Natural killer cell (primary cell): ENCODE results near the gene MTMR6. TPM values are rescaled to one million over a fixed set of nuclear protein-coding genes. Genes with fewer than 3 reads are reported as not detected.

Experiments
- ATAC-seq, 3 donors: fragments of 150-1000 bp in 2 of 3; fragments of 200-7000 bp in 1 of 3; cut with Tn5 transposase; 1 replicate in 1 of 3; 2 replicates in 2 of 3; pipeline ENCODE4 v1.10.0; 2021; ENCODE audit warnings: mild to moderate bottlenecking in 2 of 3, moderate library complexity in 2 of 3
- DNase-seq, 2 donors: peaks; one replicate each; pipeline versions ENCODE4 v3.0.0 to v3.0.0-alpha.2; 2013 to 2021; ENCODE audit warnings: mixed read lengths in 1 of 2
- H3K27ac ChIP-seq: one replicate; pipeline ENCODE4 v1.5.1; 2013; ENCODE audit warnings: mild to moderate bottlenecking, low read length
- H3K27me3 ChIP-seq: one replicate; pipeline ENCODE4 v1.6.1; 2013; ENCODE audit warnings: low read length; ENCODE audit not compliant: control insufficient read depth, insufficient read depth
- H3K36me3 ChIP-seq: one replicate; pipeline ENCODE4 v1.6.1; 2013; ENCODE audit warnings: low read length; ENCODE audit not compliant: control insufficient read depth, insufficient read depth
- H3K4me1 ChIP-seq: one replicate; pipeline ENCODE4 v1.6.1; 2013; ENCODE audit warnings: low read length; ENCODE audit not compliant: control insufficient read depth, insufficient read depth
- H3K4me3 ChIP-seq: one replicate; pipeline ENCODE4 v1.5.1; 2013; ENCODE audit warnings: low read length
- H3K9me3 ChIP-seq: one replicate; pipeline ENCODE4 v1.6.1; 2013; ENCODE audit warnings: low read length; ENCODE audit not compliant: control insufficient read depth, insufficient read depth
- H3K27ac Mint-ChIP-seq, 2 donors: one replicate each; pipeline ENCODE4 v1.8.0; 2022; ENCODE audit warnings: mild to moderate bottlenecking in 2 of 2, mixed read lengths in 2 of 2, moderate library complexity in 1 of 2
- H3K27me3 Mint-ChIP-seq, 2 donors: one replicate each; pipeline ENCODE4 v1.8.0; 2022; ENCODE audit warnings: low read depth in 2 of 2, mixed read lengths in 2 of 2
- H3K36me3 Mint-ChIP-seq: one replicate; pipeline ENCODE4 v1.8.0; 2022; ENCODE audit warnings: mixed read lengths
- H3K4me1 Mint-ChIP-seq, 2 donors: one replicate each; pipeline ENCODE4 v1.8.0; 2022; ENCODE audit warnings: mixed read lengths in 2 of 2
- H3K4me3 Mint-ChIP-seq: one replicate; pipeline ENCODE4 v1.8.0; 2022; ENCODE audit warnings: mild to moderate bottlenecking, moderate library complexity, mixed read lengths
- H3K9me3 Mint-ChIP-seq, 2 donors: one replicate each; pipeline ENCODE4 v1.8.0; 2022; ENCODE audit warnings: mixed read lengths in 2 of 2
- WGBS: methylation state at CpG from one replicate; pipeline ENCODE4 v1.1.7; 2013; ENCODE audit warnings: missing lambda C conversion rate; ENCODE audit not compliant: insufficient coverage; 5-methylcytosine and 5-hydroxymethylcytosine counted together
- intact Hi-C: fragments of 100-400 bp; cut with micrococcal nuclease; formaldehyde crosslinking; loops from one replicate; pipeline ENCODE4 v1.14.2; 2022
- total RNA-seq, 4 donors: library from RNA; stranded (reverse); fragments of 120-200 nt in 1 of 4; gene quantifications; one replicate each; pipeline versions ENCODE4 v1.2.3 to v1.2.4, GENCODE V29; 2013 to 2022
- TF ChIP-seq, protein P1 (sequence below): fragments of 200-600 bp; IDR thresholded peaks from one replicate; pipeline ENCODE4 v1.8.0; 2022; ENCODE audit warnings: antibody characterized with exemption

MTMR6 gene
- total RNA-seq, 3 donors from 2014 or later (not counting 1 experiment from before 2014, with no cell fraction given): 16.4 to 18.1 (median 17.3) TPM

- 96% methylated on average over 6 of the region's 6 CpGs for WGBS
- Mint-ChIP-seq H3K4me3 (no peak overlapping the region), H3K9me3 (no peaks in the 10 kb centered on the region), H3K27me3 (no peaks in the 10 kb centered on the region), H3K27ac (no peak overlapping the region), H3K4me1 (no peaks in the 10 kb centered on the region), H3K36me3 (no peaks in the 10 kb centered on the region)
- TF ChIP-seq, protein P1, sequence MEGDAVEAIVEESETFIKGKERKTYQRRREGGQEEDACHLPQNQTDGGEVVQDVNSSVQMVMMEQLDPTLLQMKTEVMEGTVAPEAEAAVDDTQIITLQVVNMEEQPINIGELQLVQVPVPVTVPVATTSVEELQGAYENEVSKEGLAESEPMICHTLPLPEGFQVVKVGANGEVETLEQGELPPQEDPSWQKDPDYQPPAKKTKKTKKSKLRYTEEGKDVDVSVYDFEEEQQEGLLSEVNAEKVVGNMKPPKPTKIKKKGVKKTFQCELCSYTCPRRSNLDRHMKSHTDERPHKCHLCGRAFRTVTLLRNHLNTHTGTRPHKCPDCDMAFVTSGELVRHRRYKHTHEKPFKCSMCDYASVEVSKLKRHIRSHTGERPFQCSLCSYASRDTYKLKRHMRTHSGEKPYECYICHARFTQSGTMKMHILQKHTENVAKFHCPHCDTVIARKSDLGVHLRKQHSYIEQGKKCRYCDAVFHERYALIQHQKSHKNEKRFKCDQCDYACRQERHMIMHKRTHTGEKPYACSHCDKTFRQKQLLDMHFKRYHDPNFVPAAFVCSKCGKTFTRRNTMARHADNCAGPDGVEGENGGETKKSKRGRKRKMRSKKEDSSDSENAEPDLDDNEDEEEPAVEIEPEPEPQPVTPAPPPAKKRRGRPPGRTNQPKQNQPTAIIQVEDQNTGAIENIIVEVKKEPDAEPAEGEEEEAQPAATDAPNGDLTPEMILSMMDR: no peak
- ATAC-seq: no peak
- Histone ChIP-seq H3K9me3 (no peaks in the 10 kb centered on the region), H3K27ac (no peak overlapping the region), H3K36me3 (peaks cover 7% of the 10 kb centered on the region), H3K4me3 (no peak overlapping the region), H3K27me3 (no peaks in the 10 kb centered on the region), H3K4me1 (no peaks in the 10 kb centered on the region)
- intact Hi-C loops: no loop called here
- no peak for DNase-seq
Measured at GRCh38 chr13:25244123-25244522, 43.2 kb downstream of the MTMR6 start.

GRCh38 chr13:25242956-25243355 is 44.3 kb downstream of the MTMR6 start:
- ATAC-seq (no peak), DNase-seq (no peak)
- H3K36me3 Mint-ChIP-seq: no peaks in the 10 kb centered on the region
- intact Hi-C loops: no loop called here
- no peaks in the 10 kb centered on the region for H3K9me3 Mint-ChIP-seq
- no peaks in the 10 kb centered on the region for H3K4me1 Mint-ChIP-seq
- TF ChIP-seq, protein P1: no peak
- no peak overlapping the region for H3K27ac ChIP-seq
- H3K36me3 ChIP-seq: peaks cover 3% of the 10 kb centered on the region
- no peaks in the 10 kb centered on the region for H3K27me3 Mint-ChIP-seq
- H3K4me3 ChIP-seq: no peak overlapping the region
- H3K4me3 Mint-ChIP-seq: no peak overlapping the region
- H3K27me3 ChIP-seq: no peaks in the 10 kb centered on the region
- no peaks in the 10 kb centered on the region for H3K4me1 ChIP-seq
- WGBS: 100% methylated on average over 2 of the region's 3 CpGs
- no peak overlapping the region for H3K27ac Mint-ChIP-seq
- no peaks in the 10 kb centered on the region for H3K9me3 ChIP-seq

DNA sequence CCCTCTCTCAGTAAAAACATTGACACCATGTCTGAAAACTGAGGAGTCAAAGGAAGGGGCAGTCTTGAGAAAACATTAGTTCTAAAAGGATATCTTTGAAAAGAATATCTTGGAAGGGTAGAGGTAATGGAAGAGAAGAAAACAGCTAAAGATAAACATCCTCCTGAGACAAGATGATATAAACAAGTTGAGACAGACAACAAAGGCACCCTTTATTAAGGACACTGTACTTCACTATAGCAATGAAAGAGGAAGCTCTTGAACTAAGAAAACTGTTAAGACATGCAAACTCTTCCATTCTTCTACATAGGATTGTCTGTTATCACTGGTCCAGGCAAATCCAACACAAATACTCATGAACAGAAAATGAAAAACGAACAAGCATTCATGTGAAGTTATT is 46.3 kb downstream of the MTMR6 start:
- H3K4me3 ChIP-seq: no peak overlapping the region
- no peaks in the 10 kb centered on the region for H3K27me3 ChIP-seq
- no peak for DNase-seq
- H3K4me1 Mint-ChIP-seq: peaks cover 0 to 6% of the 10 kb centered on the region in 2 donors
- H3K36me3 ChIP-seq: peaks cover 3% of the 10 kb centered on the region
- TF ChIP-seq, protein P1: no peak
- H3K9me3 Mint-ChIP-seq: no peaks in the 10 kb centered on the region
- H3K4me3 Mint-ChIP-seq: no peak overlapping the region
- H3K27ac ChIP-seq: no peak overlapping the region
- H3K27ac Mint-ChIP-seq: no peak overlapping the region
- H3K27me3 Mint-ChIP-seq: no peaks in the 10 kb centered on the region
- WGBS: no CpG with 5 or more reads among the region's 1 CpG
- ATAC-seq: no peak
- no peaks in the 10 kb centered on the region for H3K4me1 ChIP-seq
- intact Hi-C loops: no loop called here
- no peaks in the 10 kb centered on the region for H3K36me3 Mint-ChIP-seq
- no peaks in the 10 kb centered on the region for H3K9me3 ChIP-seq

GRCh38 chr13:25237083-25237482 is 50.2 kb downstream of the MTMR6 start:
- no peaks in the 10 kb centered on the region for H3K9me3 ChIP-seq
- Mint-ChIP-seq H3K4me1 (peaks cover 9 to 12% of the 10 kb centered on the region in 2 donors), H3K4me3 (no peak overlapping the region), H3K9me3 (no peaks in the 10 kb centered on the region), H3K27me3 (no peaks in the 10 kb centered on the region), H3K36me3 (no peaks in the 10 kb centered on the region), H3K27ac (no peak overlapping the region)
- TF ChIP-seq, protein P1: no peak
- H3K36me3 ChIP-seq: no peaks in the 10 kb centered on the region
- no peaks in the 10 kb centered on the region for H3K27me3 ChIP-seq
- ATAC-seq (no peak), DNase-seq (no peak)
- no peak overlapping the region for H3K4me3 ChIP-seq
- intact Hi-C loops: no loop called here
- no peak overlapping the region for H3K27ac ChIP-seq
- H3K4me1 ChIP-seq: no peaks in the 10 kb centered on the region
- WGBS: 100% methylated on average over 2 of the region's 2 CpGs
